BE2C (cell line): ENCODE measurements around the gene THBS2.

Experiments
- DNase-seq: peaks from one replicate; pipeline ENCODE4 v3.0.0-alpha.2; 2020
- H3K27me3 ChIP-seq: fragments of 250-450 bp; sonication (Bioruptor Pico); 2 replicates; pipeline ENCODE4 v1.5.1; 2020; ENCODE audit warnings: mild to moderate bottlenecking
- H3K36me3 ChIP-seq: fragments of 250-450 bp; sonication (Bioruptor Pico); 2 replicates; pipeline ENCODE4 v1.5.1; 2020; ENCODE audit warnings: mild to moderate bottlenecking
- H3K4me1 ChIP-seq: fragments of 250-450 bp; sonication (Bioruptor Pico); 2 replicates; pipeline ENCODE4 v1.5.1; 2020
- H3K4me3 ChIP-seq: 2 replicates; pipeline ENCODE4 v1.5.1; 2011; ENCODE audit warnings: low read depth, low read length
- H3K9me3 ChIP-seq: fragments of 250-450 bp; sonication (Bioruptor Pico); 2 replicates; pipeline ENCODE4 v1.5.1; 2020
- CTCF ChIP-seq: IDR thresholded peaks from 2 replicates; pipeline ENCODE4 v1.5.1; 2012; ENCODE audit warnings: mild to moderate bottlenecking, low read depth, low read length

Gene THBS2

GRCh38 chr6:169250660-169251059, 3.0 kb downstream of the THBS2 start:
- no peak for TF ChIP-seq CTCF
- H3K4me3 ChIP-seq: no peak overlapping the region
- no peaks in the 10 kb centered on the region for H3K9me3 ChIP-seq
- H3K36me3 ChIP-seq: no peaks in the 10 kb centered on the region
- H3K27me3 ChIP-seq: no peaks in the 10 kb centered on the region; the same call in 1 of the 2 replicates
- DNase-seq: no peak
- no peaks in the 10 kb centered on the region; the same call in 1 of the 2 replicates for H3K4me1 ChIP-seq

- H3K36me3 ChIP-seq: no peaks in the 10 kb centered on the region
- no peaks in the 10 kb centered on the region for H3K9me3 ChIP-seq
- H3K27me3 ChIP-seq: no peaks in the 10 kb centered on the region; the same call in 1 of the 2 replicates
- no peak for DNase-seq
- no peak overlapping the region for H3K4me3 ChIP-seq
- H3K4me1 ChIP-seq: no peaks in the 10 kb centered on the region; the same call in 1 of the 2 replicates
- no peak for TF ChIP-seq CTCF
Measured at GRCh38 chr6:169249057-169249456, 4.6 kb downstream of the THBS2 start.

- TF ChIP-seq CTCF: no peak
- Histone ChIP-seq H3K4me3 (no peak overlapping the region), H3K27me3 (no peaks in the 10 kb centered on the region; the same call in 1 of the 2 replicates), H3K36me3 (no peaks in the 10 kb centered on the region), H3K9me3 (no peaks in the 10 kb centered on the region), H3K4me1 (no peaks in the 10 kb centered on the region; the same call in 1 of the 2 replicates)
- no peak for DNase-seq
Measured at GRCh38 chr6:169248521-169248971, 5.1 kb downstream of the THBS2 start.

GRCh38 chr6:169247991-169248390, 5.7 kb downstream of the THBS2 start:
- DNase-seq: no peak
- Histone ChIP-seq H3K36me3 (no peaks in the 10 kb centered on the region), H3K9me3 (no peaks in the 10 kb centered on the region), H3K4me3 (no peak overlapping the region), H3K27me3 (no peaks in the 10 kb centered on the region; the same call in 1 of the 2 replicates), H3K4me1 (no peaks in the 10 kb centered on the region; the same call in 1 of the 2 replicates)
- no peak for TF ChIP-seq CTCF

- no peak for TF ChIP-seq CTCF
- no peaks in the 10 kb centered on the region for H3K36me3 ChIP-seq
- H3K27me3 ChIP-seq: no peaks in the 10 kb centered on the region; the same call in 1 of the 2 replicates
- H3K4me3 ChIP-seq: no peak overlapping the region
- no peak for DNase-seq
- H3K4me1 ChIP-seq: no peaks in the 10 kb centered on the region; the same call in 1 of the 2 replicates
- no peaks in the 10 kb centered on the region for H3K9me3 ChIP-seq
Measured at GRCh38 chr6:169247419-169247818, 6.2 kb downstream of the THBS2 start.

- no peak for DNase-seq
- H3K4me1 ChIP-seq: no peaks in the 10 kb centered on the region
- no peaks in the 10 kb centered on the region for H3K27me3 ChIP-seq
- H3K4me3 ChIP-seq: no peak overlapping the region
- no peaks in the 10 kb centered on the region for H3K9me3 ChIP-seq
- no peak for TF ChIP-seq CTCF
- H3K36me3 ChIP-seq: no peaks in the 10 kb centered on the region
Measured at GRCh38 chr6:169246445-169246844, 7.2 kb downstream of the THBS2 start.
